Measurements from ENCODE around the gene ASXL3.

The ASXL3 gene

GRCh38 chr18:33699372-33699771 lies 121.4 kb downstream of the ASXL3 start:
- Histone ChIP-seq H3K27me3 (ENCODE audit: control insufficient read depth, insufficient read depth, low read length) (no peaks in the 10 kb centered on the region), H3K4me2 (ENCODE audit: low read length) (no peak overlapping the region), H3K9ac (no peak overlapping the region), H3K79me2 (no peaks in the 10 kb centered on the region), H3K27ac (no peak overlapping the region), H2AFZ (no peak overlapping the region), H3K36me3 (ENCODE audit: control insufficient read depth, insufficient read depth, low read length) (no peaks in the 10 kb centered on the region), H3K4me3 (ENCODE audit: low read depth, low read length) (no peak overlapping the region), H3K4me1 (no peaks in the 10 kb centered on the region), H3K9me3 (ENCODE audit: control insufficient read depth, low read length) (no peaks in the 10 kb centered on the region)
- TF ChIP-seq CTCF (IDR thresholded peaks at IDR 0.05): no peak

GRCh38 chr18:33700513-33700976 lies 122.5 kb downstream of the ASXL3 start:
- H3K9me3 ChIP-seq (ENCODE audit: control insufficient read depth, low read length): no peaks in the 10 kb centered on the region
- H3K27ac ChIP-seq: no peak overlapping the region
- no peak overlapping the region for H3K4me2 ChIP-seq (ENCODE audit: low read length)
- no peaks in the 10 kb centered on the region for H3K36me3 ChIP-seq (ENCODE audit: control insufficient read depth, insufficient read depth, low read length)
- no peak overlapping the region for H2AFZ ChIP-seq
- no peaks in the 10 kb centered on the region for H3K27me3 ChIP-seq (ENCODE audit: control insufficient read depth, insufficient read depth, low read length)
- H3K4me3 ChIP-seq (ENCODE audit: low read depth, low read length): no peak overlapping the region
- no peak for TF ChIP-seq CTCF (IDR thresholded peaks at IDR 0.05)
- no peaks in the 10 kb centered on the region for H3K79me2 ChIP-seq
- no peaks in the 10 kb centered on the region for H3K4me1 ChIP-seq
- H3K9ac ChIP-seq: no peak overlapping the region

- Histone ChIP-seq H3K36me3 (ENCODE audit: control insufficient read depth, insufficient read depth, low read length) (no peaks in the 10 kb centered on the region), H3K4me2 (ENCODE audit: low read length) (no peak overlapping the region), H3K27me3 (ENCODE audit: control insufficient read depth, insufficient read depth, low read length) (no peaks in the 10 kb centered on the region), H3K4me3 (ENCODE audit: low read depth, low read length) (no peak overlapping the region), H2AFZ (no peak overlapping the region), H3K79me2 (no peaks in the 10 kb centered on the region), H3K4me1 (no peaks in the 10 kb centered on the region), H3K9me3 (ENCODE audit: control insufficient read depth, low read length) (no peaks in the 10 kb centered on the region), H3K27ac (no peak overlapping the region), H3K9ac (no peak overlapping the region)
- no peak for TF ChIP-seq CTCF (IDR thresholded peaks at IDR 0.05)
Observed at GRCh38 chr18:33702625-33703024, 124.6 kb downstream of the ASXL3 start.

GRCh38 chr18:33706391-33706790 lies 128.4 kb downstream of the ASXL3 start:
- Histone ChIP-seq H3K4me1 (no peaks in the 10 kb centered on the region), H3K36me3 (ENCODE audit: control insufficient read depth, insufficient read depth, low read length) (no peaks in the 10 kb centered on the region), H3K27ac (no peak overlapping the region), H3K27me3 (ENCODE audit: control insufficient read depth, insufficient read depth, low read length) (no peaks in the 10 kb centered on the region), H3K9ac (no peak overlapping the region), H3K4me3 (ENCODE audit: low read depth, low read length) (no peak overlapping the region), H3K79me2 (no peaks in the 10 kb centered on the region), H3K9me3 (ENCODE audit: control insufficient read depth, low read length) (no peaks in the 10 kb centered on the region), H2AFZ (no peak overlapping the region), H3K4me2 (ENCODE audit: low read length) (no peak overlapping the region)
- TF ChIP-seq CTCF (IDR thresholded peaks at IDR 0.05): no peak

- TF ChIP-seq CTCF (IDR thresholded peaks at IDR 0.05): no peak
- Histone ChIP-seq H3K36me3 (ENCODE audit: control insufficient read depth, insufficient read depth, low read length) (no peaks in the 10 kb centered on the region), H2AFZ (no peak overlapping the region), H3K27me3 (ENCODE audit: control insufficient read depth, insufficient read depth, low read length) (no peaks in the 10 kb centered on the region), H3K27ac (no peak overlapping the region), H3K9me3 (ENCODE audit: control insufficient read depth, low read length) (no peaks in the 10 kb centered on the region), H3K4me1 (no peaks in the 10 kb centered on the region), H3K4me3 (ENCODE audit: low read depth, low read length) (no peak overlapping the region), H3K9ac (no peak overlapping the region), H3K4me2 (ENCODE audit: low read length) (no peak overlapping the region), H3K79me2 (no peaks in the 10 kb centered on the region)
Observed at GRCh38 chr18:33708876-33709275, 130.9 kb downstream of the ASXL3 start.
